OCI-LY7 (cell line): ENCODE measurements around the gene KCTD2.

Source experiments
- CTCF ChIP-seq: fragments of 200-600 bp; sonication (generic); conservative IDR thresholded peaks from 2 replicates; pipeline ENCODE4 v1.5.1; 2014; ENCODE audit warnings: mild to moderate bottlenecking, antibody characterized with exemption, low read length, moderate library complexity, mixed read lengths
- EZH2phosphoT487 ChIP-seq: fragments of 200-600 bp; sonication (generic); IDR thresholded peaks from 2 replicates; pipeline ENCODE4 v1.6.1; 2018; ENCODE audit warnings: low read depth, borderline replicate concordance, mild to moderate bottlenecking, mixed run types, antibody characterized with exemption, low read length, moderate library complexity, mixed read lengths

DNA sequence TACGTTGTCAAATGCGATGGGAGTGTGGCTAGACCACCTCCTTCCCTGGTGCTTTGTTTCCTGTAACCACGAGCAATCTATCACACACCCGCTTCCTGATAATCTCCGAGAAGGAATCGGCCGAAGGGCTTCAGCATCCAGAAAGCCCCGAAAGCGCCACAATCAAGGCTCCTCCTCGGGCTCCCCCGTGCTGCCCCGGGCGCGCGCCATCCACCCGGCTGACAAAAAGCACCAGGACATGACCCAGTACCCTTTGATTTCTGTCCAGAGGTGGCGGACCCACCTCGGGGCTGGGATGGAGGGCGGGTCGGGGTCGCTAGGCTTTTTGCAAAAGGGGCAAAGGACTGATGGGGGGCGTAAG lies 62.0 kb downstream of the KCTD2 start:
- TF ChIP-seq CTCF (no peak), EZH2phosphoT487 (no peak)
